HTERT RPE-1 (cell line): Measurements from ENCODE around the gene DDAH1.

ENCODE experiments used
- in situ Hi-C: fragments of 300-500 bp; cut with MboI; formaldehyde crosslinking; loops from 4 replicates; pipeline ENCODE4 v1.14.3; 2020; ENCODE audit warnings: low sequenced_read_pairs

The DDAH1 gene

GRCh38 chr1:85445906-85446305, 19.1 kb downstream of the DDAH1 start:
- in situ Hi-C loops, result no loop called here

GRCh38 chr1:85444381-85444780, 20.6 kb downstream of the DDAH1 start:
- in situ Hi-C loops, result no loop called here

- in situ Hi-C loops, result no loop called here
Observed at GRCh38 chr1:85440612-85441011, 24.3 kb downstream of the DDAH1 start.

- in situ Hi-C loops, result no loop called here
Observed at GRCh38 chr1:85438353-85438752, 26.6 kb downstream of the DDAH1 start.

GRCh38 chr1:85437139-85437538, 27.8 kb downstream of the DDAH1 start:
- in situ Hi-C loops, result no loop called here

GRCh38 chr1:85433096-85433495, 31.9 kb downstream of the DDAH1 start:
- in situ Hi-C loops, result no loop called here

- in situ Hi-C loops, result no loop called here
Observed at GRCh38 chr1:85428471-85429089, 36.4 kb downstream of the DDAH1 start.

GRCh38 chr1:85427849-85428248, 37.1 kb downstream of the DDAH1 start:
- in situ Hi-C loops, result no loop called here

- in situ Hi-C loops, result no loop called here
Observed at GRCh38 chr1:85427331-85427730, 37.6 kb downstream of the DDAH1 start.

- in situ Hi-C loops, result no loop called here
Observed at GRCh38 chr1:85421179-85421578, 43.8 kb downstream of the DDAH1 start.

- in situ Hi-C loops, result no loop called here
Observed at GRCh38 chr1:85420199-85420598, 44.8 kb downstream of the DDAH1 start.

GRCh38 chr1:85417876-85418275, 47.1 kb downstream of the DDAH1 start:
- in situ Hi-C loops, result no loop called here

- in situ Hi-C loops, result no loop called here
Observed at GRCh38 chr1:85417017-85417416, 47.9 kb downstream of the DDAH1 start.

- in situ Hi-C loops, result no loop called here
Observed at GRCh38 chr1:85413169-85413568, 51.8 kb downstream of the DDAH1 start.

- in situ Hi-C loops, result no loop called here
Observed at GRCh38 chr1:85411567-85412305, 53.2 kb downstream of the DDAH1 start.

GRCh38 chr1:85409516-85409915, 55.4 kb downstream of the DDAH1 start:
- in situ Hi-C loops, result no loop called here

GRCh38 chr1:85407746-85408377, 57.1 kb downstream of the DDAH1 start:
- in situ Hi-C loops, result no loop called here

- in situ Hi-C loops, result no loop called here
Observed at GRCh38 chr1:85406887-85407533, 57.9 kb downstream of the DDAH1 start.

GRCh38 chr1:85406081-85406480, 58.9 kb downstream of the DDAH1 start:
- in situ Hi-C loops, result no loop called here

- in situ Hi-C loops, result no loop called here
Observed at GRCh38 chr1:85404408-85404807, 60.6 kb downstream of the DDAH1 start.

- in situ Hi-C loops, result no loop called here
Observed at GRCh38 chr1:85398391-85399064, 66.4 kb downstream of the DDAH1 start.
